Measurements from ENCODE around the gene ST6GALNAC5. TPM values are rescaled to one million over a fixed set of nuclear protein-coding genes. Genes with fewer than 3 reads are reported as not detected.

The ST6GALNAC5 gene
- total and polyA plus RNA-seq, 10 of the 15 experiments (the other 5 are each of a cell fraction or from before 2014, with no cell fraction given), result under 0.01 to 1.8 (median 0.07) TPM; not detected in 6

- DNase-seq (ENCODE audit: low read depth, low spot score) (no peak), FAIRE-seq (no peak), ATAC-seq (no peak)
- TF ChIP-seq MEF2B (IDR thresholded peaks at IDR 0.05; ENCODE audit: partially characterized antibody, poor library complexity, severe bottlenecking) (no peak), ZBTB40 (IDR thresholded peaks at IDR 0.05; ENCODE audit: borderline replicate concordance) (no peak), RFX5 (IDR thresholded peaks at IDR 0.05; ENCODE audit: low read depth, low read length) (no peak), SMAD1 (IDR thresholded peaks at IDR 0.05; ENCODE audit: low read depth, partially characterized antibody) (no peak), LARP7 (IDR thresholded peaks at IDR 0.05) (no peak), TCF7 (IDR thresholded peaks at IDR 0.05; ENCODE audit: borderline replicate concordance) (no peak), SMAD5 (IDR thresholded peaks at IDR 0.05; ENCODE audit: low read depth) (no peak), CEBPB (IDR thresholded peaks at IDR 0.05; ENCODE audit: borderline replicate concordance in 1 of 2, low read depth in 2 of 2, low read length in 2 of 2) (no peak), HCFC1 (IDR thresholded peaks at IDR 0.05; ENCODE audit: low read length) (no peak), ZBTB33 (IDR thresholded peaks at IDR 0.05) (no peak), CUX1 (IDR thresholded peaks at IDR 0.05; ENCODE audit: insufficient replicate concordance, low read depth, low read length) (no peak), MXI1 (IDR thresholded peaks at IDR 0.05; ENCODE audit: low read depth, low read length) (no peak), GABPA (IDR thresholded peaks at IDR 0.05; ENCODE audit: low read depth) (no peak)
- no peak overlapping the region for H3K27ac ChIP-seq (ENCODE audit: control insufficient read depth, insufficient read depth)
- H3K36me3 ChIP-seq (ENCODE audit: control insufficient read depth in 2 of 2, insufficient read depth in 2 of 2, low read length in 1 of 2), result no peaks in the 10 kb centered on the region
- RAD21 ChIA-PET (ENCODE audit: unreplicated experiment), result no interaction called here
- H3K9me3 ChIP-seq (replicated peaks; ENCODE audit: control insufficient read depth, insufficient read depth, low read length), result no peaks in the 10 kb centered on the region
- no peak overlapping the region for H3K4me3 ChIP-seq
- no peak overlapping the region for H3K4me2 ChIP-seq (ENCODE audit: control insufficient read depth, insufficient read depth)
- no peaks in the 10 kb centered on the region; a peak in 1 of 4 replicates for H3K27me3 ChIP-seq (replicated peaks in 1 of 2; ENCODE audit: control insufficient read depth in 2 of 2, insufficient read depth in 2 of 2, low read length in 1 of 2)
- H3K79me2 ChIP-seq (ENCODE audit: control insufficient read depth, insufficient read depth, low read length), result no peaks in the 10 kb centered on the region
- no peak overlapping the region for H3K9ac ChIP-seq (ENCODE audit: control insufficient read depth, insufficient read depth, low read length)
- no peaks in the 10 kb centered on the region for H4K20me1 ChIP-seq (ENCODE audit: control insufficient read depth, insufficient read depth)
- BruUV-seq (replicated peaks), result no TSS peak
- intact Hi-C loops (cut with micrococcal nuclease; ENCODE audit: unreplicated experiment) (no loop called here), in situ Hi-C loops (cut with MboI) (no loop called here)
- no peak overlapping the region for H2AFZ ChIP-seq (ENCODE audit: control insufficient read depth, low read depth, low read length)
- SMC1A ChIA-PET (ENCODE audit: uncharacterized antibody, unreplicated experiment), result interaction anchor here (0.9 to 2.0 kb wide), 7 partner anchors 13 to 109 kb away, joined by 3 to 7 read pairs (median 3); no protein-coding TSS in a partner anchor
- POLR2A ChIA-PET, result no interaction called here
- CTCF ChIA-PET, result no interaction called here
- WGBS (ENCODE audit: insufficient coverage, insufficient replicate concordance, low lambda C conversion rate, missing lambda C conversion rate), result 11% methylated on average over 1 of the region's 1 CpG
- no peaks in the 10 kb centered on the region for H3K4me1 ChIP-seq (ENCODE audit: control insufficient read depth, insufficient read depth, low read length)
Observed at GRCh38 chr1:77047575-77047974, 180.3 kb downstream of the ST6GALNAC5 start.
